GM18502 (cell line): ENCODE results near the gene PRDM16.

Experiments used
- ATAC-seq: cut with Tn5 transposase; IDR thresholded peaks from one replicate; pipeline ENCODE4 v1.9.1; 2021; ENCODE audit warnings: mild to moderate bottlenecking; ENCODE audit not compliant: unreplicated experiment, poor library complexity

The PRDM16 gene

DNA sequence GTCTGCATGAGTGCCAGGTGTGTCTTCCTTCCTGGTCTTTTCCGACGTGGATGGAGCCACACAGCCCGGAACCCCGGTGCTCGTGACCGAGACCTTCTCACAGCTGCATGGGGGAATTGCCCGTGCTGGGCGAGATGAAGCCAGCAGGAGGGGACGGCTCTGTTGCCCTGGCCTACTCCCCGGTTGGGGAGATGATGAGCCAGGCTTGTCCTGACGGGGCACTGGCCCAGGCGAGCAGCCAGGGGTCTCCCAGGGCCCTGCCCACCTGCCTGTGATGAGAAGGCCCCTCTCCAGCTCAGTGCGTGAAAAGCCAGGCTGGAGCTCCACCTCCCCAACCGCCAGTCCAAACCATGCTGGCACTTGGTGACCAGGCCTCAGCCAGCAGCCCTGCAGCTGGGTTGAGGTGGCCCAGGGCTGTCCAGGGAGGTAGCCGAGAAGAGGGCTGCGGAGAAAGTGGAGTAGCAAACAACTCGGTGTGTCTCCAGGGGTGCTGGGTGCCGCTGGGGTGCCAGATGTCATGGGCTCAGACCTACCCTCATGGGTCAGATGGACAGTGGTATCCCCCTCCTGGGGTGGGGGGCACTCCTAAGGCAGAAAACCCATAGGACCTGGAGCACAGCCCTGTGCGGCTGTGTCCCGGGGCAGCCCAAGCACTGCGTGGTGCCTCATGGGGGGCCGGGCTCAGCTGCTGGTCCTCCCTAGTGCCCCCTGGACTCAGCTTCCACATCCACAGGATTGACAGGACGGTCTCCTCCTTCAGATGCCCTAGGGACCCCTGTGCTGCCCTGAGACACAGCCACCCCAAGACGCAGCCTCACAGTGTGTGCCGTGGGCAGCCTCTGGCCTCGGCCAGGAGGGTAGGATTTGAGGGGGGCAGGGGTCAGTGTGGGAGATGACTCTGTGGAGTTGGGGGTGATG is 26.1 kb downstream of the PRDM16 start:
- ATAC-seq = no peak

DNA sequence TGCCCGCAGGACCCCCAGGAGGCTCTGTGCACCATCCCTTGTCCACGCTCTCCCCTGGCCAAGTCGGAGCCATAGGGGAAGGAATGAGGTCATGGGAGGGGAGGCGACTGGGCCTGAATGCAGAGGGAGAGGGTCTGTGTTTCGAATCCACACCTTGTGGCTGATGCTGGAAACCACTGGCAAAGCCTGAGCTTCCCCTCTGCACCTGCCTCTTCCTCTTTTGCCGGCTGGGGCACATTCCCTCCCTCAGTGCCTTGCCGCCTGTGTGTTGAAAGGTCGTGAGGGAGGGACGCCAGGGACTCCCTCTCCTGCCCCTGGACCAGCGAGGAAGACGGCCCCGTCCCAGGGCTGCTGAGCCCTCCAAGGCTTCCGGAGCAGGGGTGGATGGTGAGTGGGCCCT is 27.3 kb downstream of the PRDM16 start:
- no peak for ATAC-seq

DNA sequence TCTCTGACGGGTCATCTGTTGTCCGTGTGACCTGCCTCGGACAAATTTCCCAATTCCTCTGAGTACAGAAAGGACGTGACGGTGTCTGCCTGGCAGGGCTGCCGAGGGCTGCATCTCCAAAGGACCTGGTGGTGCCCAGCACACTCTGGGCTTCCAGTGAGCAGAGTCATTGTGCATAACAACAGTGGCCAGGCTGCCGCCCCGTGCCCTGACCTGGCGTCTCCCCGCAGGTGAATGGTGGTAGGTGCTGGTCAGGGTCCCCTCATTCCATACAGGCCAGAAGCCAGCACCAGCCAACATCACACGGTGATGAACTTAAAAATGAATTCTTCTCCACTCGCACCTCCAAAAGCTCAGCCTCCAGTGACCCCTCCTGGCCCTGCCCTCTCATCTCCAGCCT is 28.2 kb downstream of the PRDM16 start:
- no peak for ATAC-seq

DNA sequence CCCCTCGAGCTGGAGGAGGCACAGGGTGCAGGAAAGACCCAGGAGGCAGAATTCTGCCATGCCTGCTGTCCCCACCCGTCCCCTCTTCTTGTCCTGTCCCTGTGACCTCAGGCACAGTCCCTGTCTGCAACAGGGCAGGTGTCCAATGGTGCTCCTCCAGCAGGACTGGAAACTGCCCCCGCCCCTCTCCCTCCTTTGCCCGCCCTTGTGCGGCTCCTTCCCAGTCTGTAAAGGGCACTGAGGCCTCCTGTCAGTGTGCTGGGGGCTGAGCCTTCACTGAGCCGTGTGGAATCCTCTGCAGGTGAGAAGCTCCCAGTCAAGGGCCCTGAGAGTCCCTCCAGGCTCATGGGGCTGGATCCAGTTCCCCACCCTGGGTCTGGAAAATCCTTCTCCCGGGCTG is 28.9 kb downstream of the PRDM16 start:
- ATAC-seq = no peak

DNA sequence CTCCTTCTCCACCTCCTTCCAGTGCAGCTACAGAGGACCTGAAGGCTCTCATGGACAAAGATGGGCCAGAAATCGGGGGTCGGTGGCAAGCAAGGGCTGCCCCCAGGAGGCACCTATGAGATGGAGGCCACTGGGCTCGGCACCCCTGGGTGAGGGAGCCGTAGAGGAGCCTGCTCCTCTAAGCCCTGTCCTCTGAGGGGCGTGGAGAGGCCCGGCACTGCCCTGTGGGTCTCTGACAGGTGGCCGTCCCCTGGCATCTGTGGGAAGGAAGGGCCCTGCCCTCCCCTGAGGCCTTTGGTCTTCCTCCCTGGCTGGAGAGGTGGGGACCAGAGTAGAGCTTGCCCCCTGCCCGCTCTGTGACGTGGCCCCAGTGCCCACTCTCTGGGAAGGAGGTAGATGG is 30.9 kb downstream of the PRDM16 start:
- ATAC-seq = no peak

DNA sequence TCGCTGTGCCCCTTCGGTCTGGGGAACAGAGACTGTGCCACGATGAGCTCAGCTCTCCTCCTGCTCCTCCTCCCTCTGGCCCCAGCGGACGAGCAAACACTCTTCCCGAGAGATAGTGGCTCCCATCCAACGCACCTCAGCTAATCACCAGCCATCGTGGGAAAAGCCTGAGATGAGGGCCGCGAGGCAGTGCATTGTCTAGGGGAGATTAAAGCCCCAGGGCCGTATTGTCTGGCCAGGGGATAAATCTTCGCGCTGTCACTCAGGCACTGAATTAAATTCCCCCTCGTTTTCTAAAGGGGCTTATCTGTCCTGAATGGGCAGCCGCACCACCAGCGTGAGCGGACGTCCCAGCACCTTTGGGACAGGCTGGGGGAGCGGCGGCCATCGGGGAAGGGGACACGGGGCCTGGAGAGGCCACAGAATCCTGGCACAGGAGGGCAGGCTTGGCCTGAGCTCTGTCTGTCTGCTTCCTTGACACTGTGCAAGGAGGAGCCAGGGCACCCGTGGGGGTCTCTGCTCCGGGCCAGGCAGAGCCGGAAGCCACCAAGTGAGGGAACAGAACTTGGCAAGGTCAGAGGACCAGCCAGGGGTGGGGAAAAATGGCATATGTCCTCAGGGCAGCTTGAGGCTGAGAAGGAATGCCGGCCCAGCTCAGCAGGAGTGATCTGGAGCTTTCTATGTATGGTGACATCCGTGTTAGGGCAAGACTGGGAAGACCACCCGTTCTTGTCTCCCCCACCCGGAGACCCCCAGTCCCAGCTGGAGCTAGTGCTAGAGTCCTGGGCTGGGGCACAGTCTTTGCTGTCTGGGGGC is 32.3 kb downstream of the PRDM16 start:
- no peak for ATAC-seq

DNA sequence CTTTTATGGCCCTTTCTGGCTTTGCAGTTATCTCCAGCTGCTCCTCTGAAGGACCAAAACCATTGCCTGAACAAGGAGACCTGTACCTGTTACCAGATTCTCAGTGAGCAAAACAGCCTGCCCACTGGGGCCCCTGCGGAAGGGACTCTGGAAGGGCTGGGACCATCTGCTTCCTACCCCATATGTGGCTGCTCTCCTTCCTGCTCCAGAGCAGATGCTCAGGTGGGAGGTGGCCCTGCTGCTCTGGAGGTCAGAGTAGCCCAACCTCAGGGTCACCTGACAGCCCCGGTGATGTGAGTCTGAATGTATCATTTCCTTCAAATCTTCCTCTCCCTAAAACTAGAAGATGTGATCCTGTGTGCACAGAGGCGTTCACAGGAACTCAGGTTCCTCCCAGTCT is 33.6 kb downstream of the PRDM16 start:
- no peak for ATAC-seq

DNA sequence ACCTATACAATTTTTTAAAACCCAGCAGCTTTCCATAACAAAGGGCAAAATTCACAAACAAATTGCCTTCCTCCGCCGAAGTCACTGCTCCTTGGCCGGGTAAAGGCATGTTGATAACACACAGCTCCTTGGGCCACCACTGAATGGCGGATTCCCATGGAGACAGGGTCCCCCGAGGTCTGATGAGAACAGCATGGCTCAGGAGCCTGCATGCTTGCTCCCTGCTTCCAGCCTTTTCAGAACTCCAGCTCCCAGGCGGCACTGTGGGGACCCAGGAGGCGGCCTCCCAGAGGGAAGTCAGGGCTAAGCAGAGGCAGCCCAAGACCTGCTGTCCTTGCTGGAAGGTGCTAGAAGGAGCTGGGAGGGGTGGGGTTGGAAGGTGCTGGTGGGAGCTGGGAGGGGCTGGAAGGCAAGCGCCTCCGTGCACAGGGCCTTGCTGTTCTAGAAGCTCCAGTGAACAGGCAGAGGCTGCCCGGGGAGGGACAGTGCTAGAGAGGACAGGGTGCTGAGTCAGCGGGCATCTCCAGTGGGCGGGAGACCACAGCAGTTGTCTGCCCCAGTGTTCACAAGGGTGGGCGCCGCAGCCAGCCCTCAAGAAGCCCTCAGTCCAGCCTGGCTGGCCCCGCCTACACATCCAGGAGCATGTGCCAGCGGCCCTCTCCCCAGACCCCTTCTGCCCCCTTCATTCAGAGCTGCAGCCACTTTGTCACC is 35.1 kb downstream of the PRDM16 start:
- ATAC-seq = no peak

DNA sequence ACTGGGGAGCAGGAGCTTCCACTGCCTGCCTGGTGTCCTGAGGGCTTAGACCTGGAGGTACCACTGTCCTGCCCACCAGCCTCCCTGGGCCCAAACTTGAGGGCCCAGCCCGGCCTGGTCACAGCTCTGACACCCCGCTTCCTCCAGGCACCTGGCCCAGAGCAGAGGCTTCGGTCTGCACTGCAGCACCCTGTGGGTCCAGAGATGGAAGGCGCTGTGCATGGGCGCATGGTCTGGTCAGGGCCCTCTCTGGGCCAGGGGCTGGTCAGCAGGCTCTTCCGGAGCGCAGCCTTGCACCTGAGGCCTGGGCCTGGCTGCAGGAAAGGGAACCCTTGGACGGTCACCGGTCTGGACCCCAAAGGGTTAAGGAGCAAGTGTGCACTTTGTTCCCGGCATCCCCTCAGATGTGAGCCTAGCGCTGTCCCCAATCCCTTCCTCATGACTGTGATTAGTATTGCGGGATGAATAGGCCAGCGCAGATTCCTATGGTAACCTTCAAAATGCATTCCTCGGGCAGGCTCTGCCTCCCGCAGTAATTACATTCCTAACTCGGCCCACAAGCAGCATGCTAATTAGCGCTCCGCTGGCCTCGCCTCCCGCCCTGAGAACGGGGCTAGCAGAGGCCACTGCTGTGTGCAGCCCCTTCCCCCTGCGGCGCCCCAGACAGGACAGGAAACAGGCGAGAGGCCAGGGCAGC is 36.3 kb downstream of the PRDM16 start:
- ATAC-seq = no peak

DNA sequence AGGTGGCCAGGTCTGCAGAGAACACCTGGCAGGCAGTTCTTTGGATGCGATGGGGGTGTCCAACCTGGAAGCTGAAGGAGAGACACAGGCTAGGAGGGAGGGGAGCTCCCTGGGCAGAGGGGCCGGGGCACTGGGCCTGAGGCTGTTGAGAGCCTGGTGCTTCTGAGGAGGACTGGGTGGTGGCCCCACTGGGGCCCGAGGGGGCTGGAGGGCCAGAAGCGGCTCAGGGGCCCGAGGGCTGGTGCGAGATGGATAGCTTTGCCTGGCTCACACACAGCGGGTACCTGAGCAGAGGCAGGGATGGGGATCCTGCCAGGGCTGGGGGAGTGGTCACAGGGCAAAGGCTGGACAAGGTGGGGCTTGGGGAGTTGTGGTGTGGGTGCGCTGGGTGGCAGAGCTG is 37.2 kb downstream of the PRDM16 start:
- ATAC-seq = no peak

DNA sequence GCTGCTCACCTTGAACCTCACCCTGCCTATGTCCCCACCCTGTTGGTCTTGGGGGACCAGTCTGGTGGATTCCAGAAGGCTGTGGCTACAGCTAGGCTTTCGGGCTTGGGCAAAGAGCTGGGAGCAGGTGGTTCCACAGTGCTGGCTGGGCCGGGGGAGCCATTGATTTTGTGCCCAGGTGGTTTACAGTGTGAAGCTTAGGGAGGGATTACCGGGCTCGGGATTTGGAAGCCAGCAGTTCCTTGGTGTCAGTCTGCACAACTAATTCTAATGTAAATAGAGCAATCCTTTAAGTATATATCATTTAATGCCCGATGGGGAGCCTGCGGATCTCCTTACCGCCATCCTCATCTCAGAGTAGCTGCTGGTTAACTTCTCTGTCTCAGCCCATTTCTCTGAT is 38.2 kb downstream of the PRDM16 start:
- ATAC-seq = no peak

DNA sequence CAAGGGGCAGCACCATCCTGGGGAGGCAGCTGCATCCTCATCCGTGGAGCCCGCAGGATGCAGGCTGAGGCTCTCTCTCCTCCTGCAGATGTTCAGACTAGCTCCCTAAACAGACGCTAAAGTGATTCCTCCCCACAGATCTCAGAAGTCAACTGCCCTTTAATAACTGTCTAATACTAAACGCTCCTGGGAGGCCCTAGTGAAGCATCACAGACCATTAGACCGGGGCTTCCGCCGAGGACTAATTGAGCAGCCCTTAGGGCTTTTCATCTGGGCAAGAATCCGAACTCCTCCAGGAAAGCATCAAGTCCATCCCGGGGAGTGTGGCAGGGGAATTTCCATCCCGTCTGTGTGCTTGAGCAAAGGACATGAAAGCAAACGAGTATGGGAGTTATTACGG is 40.4 kb downstream of the PRDM16 start:
- no peak for ATAC-seq

DNA sequence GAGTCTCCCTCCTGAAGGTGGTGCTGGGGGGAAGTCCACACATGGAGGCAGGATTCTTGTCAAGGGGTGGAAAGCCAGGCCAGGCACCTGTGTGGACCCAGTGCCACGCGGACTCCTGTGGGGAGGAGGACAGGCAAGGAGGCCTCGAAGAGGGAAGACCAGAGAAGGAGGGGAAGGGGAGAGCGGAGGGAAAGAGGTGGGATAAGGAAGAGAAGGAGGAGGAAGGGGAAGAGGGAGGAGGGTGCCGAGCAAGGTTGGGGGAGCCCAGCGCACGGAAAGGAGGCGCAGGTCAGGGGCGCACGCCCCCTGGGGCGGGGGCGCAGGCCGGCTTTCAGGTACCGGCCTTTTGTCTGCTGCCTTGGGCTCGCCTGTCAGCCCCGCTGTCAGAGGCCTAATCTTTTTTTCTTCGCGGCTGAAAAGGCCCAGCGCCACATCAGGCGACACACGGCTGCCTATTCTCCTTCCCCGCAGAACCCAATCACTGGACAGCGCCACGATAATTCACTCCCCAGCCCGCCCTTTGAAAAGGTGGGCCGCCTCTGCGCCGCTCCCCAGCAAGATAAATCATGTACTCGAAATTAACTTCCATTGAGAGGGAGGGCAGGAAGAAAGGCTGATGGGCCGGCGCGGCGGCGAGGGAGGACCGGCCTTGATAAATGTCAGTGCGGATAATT is 42.5 kb downstream of the PRDM16 start:
- no peak for ATAC-seq

DNA sequence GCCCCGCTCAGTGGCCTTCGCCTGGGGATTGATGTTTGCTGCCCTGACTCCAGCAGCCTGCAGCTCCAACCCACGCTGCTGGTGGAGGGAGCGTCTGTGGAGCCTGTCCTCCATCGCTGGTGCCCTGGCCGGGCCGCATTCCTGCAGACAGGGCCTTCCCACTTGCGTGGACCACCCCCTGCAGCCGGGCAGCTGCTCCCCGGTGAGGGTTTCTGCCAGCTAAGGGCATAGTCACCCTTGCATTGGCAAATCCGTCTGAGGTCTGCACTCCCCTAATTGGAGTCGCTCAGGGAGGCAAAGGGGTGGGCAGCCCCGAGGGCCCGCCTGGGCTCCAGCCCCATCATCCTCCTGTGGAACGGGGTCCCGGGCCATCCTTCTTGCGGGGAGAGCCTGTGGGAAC is 43.5 kb downstream of the PRDM16 start:
- ATAC-seq = no peak

DNA sequence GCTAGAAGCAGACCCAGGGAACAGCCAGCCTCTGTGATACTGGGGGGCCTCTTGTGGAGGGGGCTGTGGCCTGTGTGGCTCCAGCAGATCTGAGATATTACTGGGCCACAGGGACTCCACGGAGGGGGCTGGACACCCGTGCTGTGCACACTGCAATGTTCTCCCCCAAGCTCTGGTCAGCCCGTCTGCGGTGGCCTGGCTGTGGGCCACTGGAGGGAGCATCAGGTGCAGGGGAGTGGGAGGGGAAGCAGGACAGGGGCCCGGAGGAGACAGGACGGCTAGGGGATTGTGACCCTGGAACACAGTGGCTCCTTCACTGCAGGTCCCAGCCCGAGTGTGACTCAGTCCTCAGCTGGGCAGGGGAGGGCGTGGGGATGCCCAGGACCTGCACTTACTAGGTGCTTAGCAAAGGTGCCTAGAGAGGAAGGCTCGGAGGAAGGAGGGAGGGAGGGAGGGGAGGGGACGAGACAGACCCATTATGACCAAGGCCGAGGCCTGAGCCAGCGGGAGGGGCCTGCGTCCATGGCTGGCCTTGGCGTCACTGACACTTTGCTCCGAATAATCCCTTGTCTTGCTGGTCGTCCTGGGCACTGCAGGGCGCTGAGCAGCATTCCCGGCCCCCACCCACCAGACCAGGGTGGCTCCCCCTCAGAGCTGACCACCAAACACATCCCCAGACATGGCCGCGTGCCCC is 44.2 kb downstream of the PRDM16 start:
- ATAC-seq = no peak

DNA sequence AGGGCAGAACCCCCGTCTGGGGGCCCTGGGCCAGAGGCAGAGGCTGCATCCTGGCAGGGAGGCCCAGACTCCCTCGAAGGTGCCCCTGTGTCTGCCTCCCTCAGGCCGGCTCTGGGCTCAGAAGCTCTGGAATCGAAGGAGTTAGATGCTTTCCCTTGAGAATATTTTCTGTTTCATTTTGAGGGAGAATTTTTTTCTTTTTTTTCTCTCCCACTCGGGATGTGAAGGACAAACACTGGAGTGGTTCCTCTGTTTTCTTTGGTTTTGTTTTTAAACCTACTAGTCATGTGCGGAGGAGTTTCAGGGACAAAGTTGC is 44.7 kb downstream of the PRDM16 start:
- ATAC-seq = no peak

DNA sequence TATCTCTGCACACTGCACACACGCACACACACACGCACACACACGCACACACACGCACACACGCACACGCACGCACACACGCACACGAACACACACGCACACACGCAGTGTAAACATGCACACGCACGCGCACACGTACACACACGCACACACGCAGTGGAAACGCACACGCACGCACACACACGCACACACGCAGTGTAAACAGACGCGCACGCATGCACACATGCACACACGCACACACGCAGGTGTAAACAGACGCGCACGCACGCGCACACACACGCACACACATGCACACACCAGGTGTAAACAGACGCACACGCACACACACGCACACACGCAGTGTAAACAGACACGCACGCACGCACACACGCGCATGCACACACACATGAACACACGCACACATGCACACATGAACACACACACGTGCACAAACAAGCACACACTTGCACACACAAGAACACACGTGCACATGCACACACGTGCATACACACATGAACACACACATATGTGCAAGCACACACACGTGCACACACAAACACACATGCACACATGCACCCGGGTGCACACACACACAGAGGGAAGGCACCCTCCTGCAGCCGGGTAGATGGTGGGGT is 45.2 kb downstream of the PRDM16 start:
- no peak for ATAC-seq

DNA sequence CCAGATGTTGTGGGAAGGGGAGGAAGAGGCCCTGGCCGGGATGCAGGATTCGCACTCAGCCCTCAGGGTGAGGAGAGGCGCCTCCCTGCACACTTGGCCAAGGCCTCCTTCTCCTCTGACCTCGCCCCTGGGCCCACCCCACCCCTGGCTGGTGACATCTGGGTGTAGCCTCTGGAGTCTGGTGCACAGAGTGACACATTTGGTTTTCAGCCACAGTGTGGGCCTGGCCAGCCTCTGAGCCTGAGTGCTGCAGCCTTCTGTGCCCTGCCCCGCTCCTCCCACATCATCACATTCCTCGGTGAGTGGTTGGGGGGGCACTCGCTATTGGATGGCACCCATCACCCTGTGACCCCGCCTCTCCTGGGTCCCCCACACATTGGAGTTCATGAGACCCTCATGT is 45.8 kb downstream of the PRDM16 start:
- ATAC-seq = no peak
